SK-N-SH (cell line): ENCODE results near the gene OR8G5. TPM values are rescaled to one million over a fixed set of nuclear protein-coding genes. Genes with fewer than 3 reads are reported as not detected.

Experiments used
- CTCF ChIA-PET: fragments of 300-600, 350-600 bp; formaldehyde crosslinking; extraction: SDS; loops from one replicate; lab custom pipeline; 2021; lab: Yijun Ruan, JAX
- POLR2A ChIA-PET: fragments of 350-600 bp; sonication (Branson Sonifier 250); formaldehyde crosslinking; extraction: SDS; loops from one replicate; lab custom pipeline; 2020; ENCODE audit warnings: antibody characterized with exemption, inconsistent platforms; lab: Yijun Ruan, JAX
- DNase-seq: peaks from one replicate; pipeline ENCODE4 v3.0.0; 2012
- H2AFZ ChIP-seq: fragments of 200-600 bp; sonication (generic); 2 replicates; pipeline ENCODE4 v1.8.1; 2016; ENCODE audit warnings: antibody characterized with exemption, mild to moderate bottlenecking, low read depth
- H3F3A ChIP-seq: fragments of 200-600 bp; sonication (generic); replicated peaks from 2 replicates; pipeline ENCODE3; 2016; ENCODE audit warnings: antibody characterized with exemption, mild to moderate bottlenecking; ENCODE audit not compliant: insufficient read depth
- H3K27ac ChIP-seq, 2 experiments: fragments of 200-500 bp in 1 of 2; fragments of 200-600 bp in 1 of 2; sonication (Bioruptor generic) in 1 of 2; sonication (generic), shearing (Covaris generic) in 1 of 2; 2 replicates each; pipeline versions ENCODE4 v1.5.1 to v1.6.1; 2014 to 2016; ENCODE audit warnings: low read depth in 2 of 2, inconsistent platforms in 1 of 2, low read length in 1 of 2, mild to moderate bottlenecking in 1 of 2, mixed read lengths in 1 of 2
- H3K27me3 ChIP-seq: fragments of 200-600 bp; sonication (generic), shearing (Covaris generic); 2 replicates; pipeline ENCODE4 v1.6.1; 2016; ENCODE audit warnings: mixed run types; ENCODE audit not compliant: insufficient read depth
- H3K36me3 ChIP-seq, 2 experiments: fragments of 200-500 bp in 1 of 2; fragments of 200-600 bp in 1 of 2; sonication (Bioruptor generic) in 1 of 2; sonication (generic) in 1 of 2; replicated peaks in 1 of 2; 2 replicates each; pipeline versions ENCODE3 to v1.5.1; 2014 to 2016; ENCODE audit warnings: low read length in 1 of 2, mild to moderate bottlenecking in 1 of 2; ENCODE audit not compliant: insufficient read depth in 2 of 2, control insufficient read depth in 1 of 2
- H3K4me1 ChIP-seq, 2 experiments: fragments of 200-500 bp in 1 of 2; fragments of 200-600 bp in 1 of 2; sonication (Bioruptor generic) in 1 of 2; sonication (generic), shearing (Covaris generic) in 1 of 2; 2 replicates each; pipeline versions ENCODE4 v1.5.1 to v1.6.1; 2014 to 2016; ENCODE audit warnings: low read depth in 1 of 2, low read length in 1 of 2, mixed run types in 1 of 2; ENCODE audit not compliant: insufficient read depth in 2 of 2, control insufficient read depth in 1 of 2
- H3K4me2 ChIP-seq: fragments of 200-600 bp; sonication (generic), shearing (Covaris generic); 2 replicates; pipeline ENCODE4 v1.6.1; 2017; ENCODE audit warnings: mixed run types
- H3K4me3 ChIP-seq, 2 experiments: fragments of 200-500 bp in 1 of 2; fragments of 200-600 bp in 1 of 2; sonication (Bioruptor generic) in 1 of 2; sonication (generic), shearing (Covaris generic) in 1 of 2; 2 replicates each; pipeline versions ENCODE4 v1.5.1 to v1.8.1; 2014 to 2016; ENCODE audit warnings: low read depth in 2 of 2, inconsistent platforms in 1 of 2, low read length in 1 of 2, mild to moderate bottlenecking in 1 of 2, mixed read lengths in 1 of 2, moderate library complexity in 1 of 2
- H3K79me2 ChIP-seq: fragments of 200-600 bp; sonication (generic); 2 replicates; pipeline ENCODE4 v1.8.1; 2017; ENCODE audit warnings: mild to moderate bottlenecking; ENCODE audit not compliant: insufficient read depth
- H3K9ac ChIP-seq: fragments of 200-600 bp; sonication (generic); 2 replicates; pipeline ENCODE4 v1.6.1; 2017; ENCODE audit warnings: mixed run types
- H3K9me2 ChIP-seq: fragments of 200-600 bp; sonication (generic); 2 replicates; pipeline ENCODE4 v1.6.1; 2017; ENCODE audit warnings: mixed run types
- H3K9me3 ChIP-seq: fragments of 200-600 bp; sonication (generic); 2 replicates; pipeline ENCODE4 v1.6.1; 2017; ENCODE audit warnings: mixed run types, mild to moderate bottlenecking, moderate library complexity
- H4K20me1 ChIP-seq: fragments of 200-600 bp; sonication (generic); 2 replicates; pipeline ENCODE4 v1.6.1; 2017; ENCODE audit warnings: mild to moderate bottlenecking, mixed run types; ENCODE audit not compliant: insufficient read depth
- CTCF ChIP-seq: fragments of 200-600 bp; sonication (generic); IDR thresholded peaks from 2 replicates; pipeline ENCODE4 v1.6.1; 2017; ENCODE audit warnings: antibody characterized with exemption, mild to moderate bottlenecking, moderate library complexity
- EP300 ChIP-seq, 2 experiments: IDR thresholded peaks; 2 replicates each; pipeline versions ENCODE4 v1.4.0 to v1.6.1; 2012; ENCODE audit warnings: borderline replicate concordance in 1 of 2, low read depth in 1 of 2, low read length in 1 of 2
- EZH2phosphoT487 ChIP-seq: fragments of 200-600 bp; sonication (generic); IDR thresholded peaks from 2 replicates; pipeline ENCODE4 v1.6.1; 2017; ENCODE audit warnings: low read depth, mixed run types, mild to moderate bottlenecking, antibody characterized with exemption, moderate library complexity, borderline replicate concordance
- FOSL2 ChIP-seq: IDR thresholded peaks from 2 replicates; pipeline ENCODE4 v1.4.0; 2012; ENCODE audit warnings: low read depth, mild to moderate bottlenecking, moderate library complexity, borderline replicate concordance
- FOXJ3 ChIP-seq: sonication (generic); formaldehyde crosslinking; IDR thresholded peaks from 2 replicates; pipeline ENCODE4 v1.5.1; 2020; ENCODE audit warnings: mild to moderate bottlenecking, missing genetic modification reagents
- GATA2 ChIP-seq: sonication (generic); formaldehyde crosslinking; IDR thresholded peaks from 2 replicates; pipeline ENCODE4 v1.5.0; 2020; ENCODE audit warnings: mild to moderate bottlenecking, missing genetic modification reagents
- JUND ChIP-seq: IDR thresholded peaks from 2 replicates; pipeline ENCODE4 v1.4.0; 2012
- MEF2A ChIP-seq: IDR thresholded peaks from 2 replicates; pipeline ENCODE4 v1.4.0; 2012; ENCODE audit warnings: low read depth, borderline replicate concordance
- MXI1 ChIP-seq: IDR thresholded peaks from 2 replicates; pipeline ENCODE4 v1.6.1; 2012; ENCODE audit warnings: mild to moderate bottlenecking, low read depth, low read length, improper control_type of control experiment
- NFIC ChIP-seq: IDR thresholded peaks from 2 replicates; pipeline ENCODE4 v1.4.0; 2012; ENCODE audit warnings: borderline replicate concordance
- PBX3 ChIP-seq: IDR thresholded peaks from 2 replicates; pipeline ENCODE4; 2012
- RAD21 ChIP-seq: IDR thresholded peaks from 2 replicates; pipeline ENCODE4 v1.6.1; 2012; ENCODE audit warnings: mild to moderate bottlenecking, low read length
- REST ChIP-seq: IDR thresholded peaks from 2 replicates; pipeline ENCODE4 v1.6.1; 2012; ENCODE audit warnings: mild to moderate bottlenecking, low read depth, low read length, moderate library complexity
- RFX5 ChIP-seq: IDR thresholded peaks from 2 replicates; pipeline ENCODE4 v1.6.1; 2012; ENCODE audit warnings: mild to moderate bottlenecking, improper control_type of control experiment, low read length
- SMC3 ChIP-seq: IDR thresholded peaks from 2 replicates; pipeline ENCODE4 v1.6.1; 2012; ENCODE audit warnings: low read depth, low read length, improper control_type of control experiment
- TCF12 ChIP-seq: IDR thresholded peaks from 2 replicates; pipeline ENCODE4 v1.4.0; 2012
- TEAD4 ChIP-seq: IDR thresholded peaks from 2 replicates; pipeline ENCODE4 v1.4.0; 2012; ENCODE audit warnings: mild to moderate bottlenecking, borderline replicate concordance; ENCODE audit not compliant: insufficient read depth
- USF1 ChIP-seq: IDR thresholded peaks from 2 replicates; pipeline ENCODE4 v1.4.0; 2012; ENCODE audit warnings: low read depth, borderline replicate concordance
- USF2 ChIP-seq: fragments of 150-350 bp; IDR thresholded peaks from 2 replicates; pipeline ENCODE4 v1.6.1; 2017; ENCODE audit warnings: antibody characterized with exemption, low read length, low read depth, borderline replicate concordance
- WGBS: methylation state at CpG from one replicate; pipeline ENCODE4 v1.1.6; 2017; ENCODE audit warnings: low lambda C conversion rate; 5-methylcytosine and 5-hydroxymethylcytosine counted together
- polyA plus RNA-seq, 3 experiments: library from polyadenylated mRNA; depleted of rRNA; stranded (reverse); fragments of >200 nt; gene quantifications; 2 replicates each; pipeline ENCODE4 v1.2.3, GENCODE V29; 2012

The OR8G5 gene
- polyA plus RNA-seq, 1 of the 3 experiments (the other 2 are of a cell fraction): not detected

GRCh38 chr11:124285610-124286344 lies 29.6 kb downstream of the OR8G5 start:
- H4K20me1 ChIP-seq: no peaks in the 10 kb centered on the region
- no peak for TF ChIP-seq USF2
- no peak for TF ChIP-seq MEF2A
- TF ChIP-seq FOXJ3 (CRISPR knock-in tag): no peak
- no peak for TF ChIP-seq FOSL2
- no peak for TF ChIP-seq SMC3
- 0 out of 2 replicates have a peak, but pooled peaks have one; percentile 9 for TF ChIP-seq JUND
- 0 out of 2 replicates have a peak, but pooled peaks have one; percentile 9 for TF ChIP-seq TCF12
- TF ChIP-seq GATA2 (CRISPR knock-in tag): no peak
- TF ChIP-seq TEAD4: peak; percentile 19; the same call in 1 of the 2 replicates
- no peak for TF ChIP-seq RFX5
- H3K79me2 ChIP-seq: no peaks in the 10 kb centered on the region
- no peaks in the 10 kb centered on the region for H3K9me2 ChIP-seq
- H3K36me3 ChIP-seq: no peaks in the 10 kb centered on the region
- H3K27me3 ChIP-seq: no peaks in the 10 kb centered on the region
- H3K4me2 ChIP-seq: no peak overlapping the region
- peaks cover 7% of the 10 kb centered on the region for H3F3A ChIP-seq
- no peak overlapping the region; a peak in 1 of 4 replicates for H3K27ac ChIP-seq
- no peak overlapping the region for H3K4me3 ChIP-seq
- H3K9me3 ChIP-seq: no peaks in the 10 kb centered on the region
- no peak overlapping the region for H2AFZ ChIP-seq
- DNase-seq: no peak
- H3K9ac ChIP-seq: no peak overlapping the region
- no peaks in the 10 kb centered on the region for H3K4me1 ChIP-seq
- WGBS: 2% methylated on average over 3 of the region's 3 CpGs
- CTCF ChIA-PET: no interaction called here
- POLR2A ChIA-PET: no interaction called here

GRCh38 chr11:124294687-124295086 lies 38.5 kb downstream of the OR8G5 start:
- no peak for DNase-seq
- H3K9me3 ChIP-seq: no peaks in the 10 kb centered on the region
- H3K79me2 ChIP-seq: no peaks in the 10 kb centered on the region
- ChIA-PET CTCF (no interaction called here), POLR2A (no interaction called here)
- 0% methylated on average over 1 of the region's 1 CpG for WGBS
- H3K27ac ChIP-seq: no peak overlapping the region
- no peaks in the 10 kb centered on the region for H4K20me1 ChIP-seq
- H3K27me3 ChIP-seq: no peaks in the 10 kb centered on the region
- H3K9ac ChIP-seq: no peak overlapping the region
- H3K9me2 ChIP-seq: no peaks in the 10 kb centered on the region
- no peak overlapping the region for H2AFZ ChIP-seq
- H3K4me3 ChIP-seq: no peak overlapping the region
- no peaks in the 10 kb centered on the region for H3F3A ChIP-seq
- no peak overlapping the region for H3K4me2 ChIP-seq
- H3K36me3 ChIP-seq: no peaks in the 10 kb centered on the region
- H3K4me1 ChIP-seq: no peaks in the 10 kb centered on the region
- no peak for TF ChIP-seq EP300 (IDR thresholded peaks at IDR 0.05; ENCODE audit: borderline replicate concordance in 1 of 2, low read depth in 1 of 2, low read length in 1 of 2)
- TF ChIP-seq USF1: no peak
- TF ChIP-seq RAD21: no peak
- no peak for TF ChIP-seq PBX3
- TF ChIP-seq REST: no peak
- no peak for TF ChIP-seq MXI1
- TF ChIP-seq TEAD4: no peak
- TF ChIP-seq MEF2A: no peak
- TF ChIP-seq NFIC: no peak
- TF ChIP-seq GATA2 (CRISPR knock-in tag): no peak
- TF ChIP-seq CTCF: no peak
- no peak for TF ChIP-seq EZH2phosphoT487
